SK-N-SH (cell line): ENCODE results near the gene USP46. TPM values are rescaled to one million over a fixed set of nuclear protein-coding genes. Genes with fewer than 3 reads are reported as not detected.

Source experiments
- CTCF ChIA-PET: fragments of 300-600, 350-600 bp; formaldehyde crosslinking; extraction: SDS; loops from one replicate; lab custom pipeline; 2021; lab: Yijun Ruan, JAX
- POLR2A ChIA-PET: fragments of 350-600 bp; sonication (Branson Sonifier 250); formaldehyde crosslinking; extraction: SDS; loops from one replicate; lab custom pipeline; 2020; ENCODE audit warnings: antibody characterized with exemption, inconsistent platforms; lab: Yijun Ruan, JAX
- DNase-seq: peaks from one replicate; pipeline ENCODE4 v3.0.0; 2012
- H2AFZ ChIP-seq: fragments of 200-600 bp; sonication (generic); 2 replicates; pipeline ENCODE4 v1.8.1; 2016; ENCODE audit warnings: antibody characterized with exemption, mild to moderate bottlenecking, low read depth
- H3F3A ChIP-seq: fragments of 200-600 bp; sonication (generic); replicated peaks from 2 replicates; pipeline ENCODE3; 2016; ENCODE audit warnings: antibody characterized with exemption, mild to moderate bottlenecking; ENCODE audit not compliant: insufficient read depth
- H3K27ac ChIP-seq, 2 experiments: fragments of 200-500 bp in 1 of 2; fragments of 200-600 bp in 1 of 2; sonication (Bioruptor generic) in 1 of 2; sonication (generic), shearing (Covaris generic) in 1 of 2; 2 replicates each; pipeline versions ENCODE4 v1.5.1 to v1.6.1; 2014 to 2016; ENCODE audit warnings: low read depth in 2 of 2, inconsistent platforms in 1 of 2, low read length in 1 of 2, mild to moderate bottlenecking in 1 of 2, mixed read lengths in 1 of 2
- H3K27me3 ChIP-seq: fragments of 200-600 bp; sonication (generic), shearing (Covaris generic); 2 replicates; pipeline ENCODE4 v1.6.1; 2016; ENCODE audit warnings: mixed run types; ENCODE audit not compliant: insufficient read depth
- H3K36me3 ChIP-seq, 2 experiments: fragments of 200-500 bp in 1 of 2; fragments of 200-600 bp in 1 of 2; sonication (Bioruptor generic) in 1 of 2; sonication (generic) in 1 of 2; replicated peaks in 1 of 2; 2 replicates each; pipeline versions ENCODE3 to v1.5.1; 2014 to 2016; ENCODE audit warnings: low read length in 1 of 2, mild to moderate bottlenecking in 1 of 2; ENCODE audit not compliant: insufficient read depth in 2 of 2, control insufficient read depth in 1 of 2
- H3K4me1 ChIP-seq, 2 experiments: fragments of 200-500 bp in 1 of 2; fragments of 200-600 bp in 1 of 2; sonication (Bioruptor generic) in 1 of 2; sonication (generic), shearing (Covaris generic) in 1 of 2; 2 replicates each; pipeline versions ENCODE4 v1.5.1 to v1.6.1; 2014 to 2016; ENCODE audit warnings: low read depth in 1 of 2, low read length in 1 of 2, mixed run types in 1 of 2; ENCODE audit not compliant: insufficient read depth in 2 of 2, control insufficient read depth in 1 of 2
- H3K4me2 ChIP-seq: fragments of 200-600 bp; sonication (generic), shearing (Covaris generic); 2 replicates; pipeline ENCODE4 v1.6.1; 2017; ENCODE audit warnings: mixed run types
- H3K4me3 ChIP-seq, 2 experiments: fragments of 200-500 bp in 1 of 2; fragments of 200-600 bp in 1 of 2; sonication (Bioruptor generic) in 1 of 2; sonication (generic), shearing (Covaris generic) in 1 of 2; 2 replicates each; pipeline versions ENCODE4 v1.5.1 to v1.8.1; 2014 to 2016; ENCODE audit warnings: low read depth in 2 of 2, inconsistent platforms in 1 of 2, low read length in 1 of 2, mild to moderate bottlenecking in 1 of 2, mixed read lengths in 1 of 2, moderate library complexity in 1 of 2
- H3K79me2 ChIP-seq: fragments of 200-600 bp; sonication (generic); 2 replicates; pipeline ENCODE4 v1.8.1; 2017; ENCODE audit warnings: mild to moderate bottlenecking; ENCODE audit not compliant: insufficient read depth
- H3K9ac ChIP-seq: fragments of 200-600 bp; sonication (generic); 2 replicates; pipeline ENCODE4 v1.6.1; 2017; ENCODE audit warnings: mixed run types
- H3K9me2 ChIP-seq: fragments of 200-600 bp; sonication (generic); 2 replicates; pipeline ENCODE4 v1.6.1; 2017; ENCODE audit warnings: mixed run types
- H3K9me3 ChIP-seq: fragments of 200-600 bp; sonication (generic); 2 replicates; pipeline ENCODE4 v1.6.1; 2017; ENCODE audit warnings: mixed run types, mild to moderate bottlenecking, moderate library complexity
- H4K20me1 ChIP-seq: fragments of 200-600 bp; sonication (generic); 2 replicates; pipeline ENCODE4 v1.6.1; 2017; ENCODE audit warnings: mild to moderate bottlenecking, mixed run types; ENCODE audit not compliant: insufficient read depth
- CHD2 ChIP-seq: fragments of 150-350 bp; IDR thresholded peaks from 2 replicates; pipeline ENCODE4 v1.6.1; 2018; ENCODE audit warnings: low read length; ENCODE audit not compliant: partially characterized antibody
- CTCF ChIP-seq: fragments of 200-600 bp; sonication (generic); IDR thresholded peaks from 2 replicates; pipeline ENCODE4 v1.6.1; 2017; ENCODE audit warnings: antibody characterized with exemption, mild to moderate bottlenecking, moderate library complexity
- ELF1 ChIP-seq: IDR thresholded peaks from 2 replicates; pipeline ENCODE4 v1.4.0; 2012
- EP300 ChIP-seq, 2 experiments: IDR thresholded peaks; 2 replicates each; pipeline versions ENCODE4 v1.4.0 to v1.6.1; 2012; ENCODE audit warnings: borderline replicate concordance in 1 of 2, low read depth in 1 of 2, low read length in 1 of 2
- FOSL2 ChIP-seq: IDR thresholded peaks from 2 replicates; pipeline ENCODE4 v1.4.0; 2012; ENCODE audit warnings: low read depth, mild to moderate bottlenecking, moderate library complexity, borderline replicate concordance
- FOXJ3 ChIP-seq: sonication (generic); formaldehyde crosslinking; IDR thresholded peaks from 2 replicates; pipeline ENCODE4 v1.5.1; 2020; ENCODE audit warnings: mild to moderate bottlenecking, missing genetic modification reagents
- FOXM1 ChIP-seq: IDR thresholded peaks from 2 replicates; pipeline ENCODE4 v1.4.0; 2012; ENCODE audit warnings: low read depth, mild to moderate bottlenecking
- GABPA ChIP-seq: IDR thresholded peaks from 2 replicates; pipeline ENCODE4 v1.4.0; 2012; ENCODE audit warnings: low read depth, mild to moderate bottlenecking
- GATA2 ChIP-seq: sonication (generic); formaldehyde crosslinking; IDR thresholded peaks from 2 replicates; pipeline ENCODE4 v1.5.0; 2020; ENCODE audit warnings: mild to moderate bottlenecking, missing genetic modification reagents
- IRF3 ChIP-seq: fragments of 150-350 bp; IDR thresholded peaks from 2 replicates; pipeline ENCODE4 v1.6.1; 2016; ENCODE audit warnings: mild to moderate bottlenecking, low read depth, low read length
- MAX ChIP-seq: IDR thresholded peaks from 2 replicates; pipeline ENCODE4 v1.4.0; 2012; ENCODE audit warnings: low read depth
- MEF2A ChIP-seq: IDR thresholded peaks from 2 replicates; pipeline ENCODE4 v1.4.0; 2012; ENCODE audit warnings: low read depth, borderline replicate concordance
- MXI1 ChIP-seq: IDR thresholded peaks from 2 replicates; pipeline ENCODE4 v1.6.1; 2012; ENCODE audit warnings: mild to moderate bottlenecking, low read depth, low read length, improper control_type of control experiment
- NFIC ChIP-seq: IDR thresholded peaks from 2 replicates; pipeline ENCODE4 v1.4.0; 2012; ENCODE audit warnings: borderline replicate concordance
- NRF1 ChIP-seq: IDR thresholded peaks from 2 replicates; pipeline ENCODE4 v1.6.1; 2012; ENCODE audit warnings: low read depth, mild to moderate bottlenecking, low read length
- RAD21 ChIP-seq: IDR thresholded peaks from 2 replicates; pipeline ENCODE4 v1.6.1; 2012; ENCODE audit warnings: mild to moderate bottlenecking, low read length
- RCOR1 ChIP-seq: fragments of 150-350 bp; IDR thresholded peaks from 2 replicates; pipeline ENCODE4 v1.6.1; 2017; ENCODE audit warnings: antibody characterized with exemption, low read length
- REST ChIP-seq: IDR thresholded peaks from 2 replicates; pipeline ENCODE4 v1.6.1; 2012; ENCODE audit warnings: mild to moderate bottlenecking, low read depth, low read length, moderate library complexity
- SIN3A ChIP-seq: IDR thresholded peaks from 2 replicates; pipeline ENCODE4 v1.6.1; 2012; ENCODE audit warnings: low read depth, mild to moderate bottlenecking, low read length, moderate library complexity, borderline replicate concordance
- TAF1 ChIP-seq: IDR thresholded peaks from 2 replicates; pipeline ENCODE4 v1.6.1; 2012; ENCODE audit warnings: low read depth, mild to moderate bottlenecking, low read length, moderate library complexity, borderline replicate concordance
- TCF12 ChIP-seq: IDR thresholded peaks from 2 replicates; pipeline ENCODE4 v1.4.0; 2012
- USF1 ChIP-seq: IDR thresholded peaks from 2 replicates; pipeline ENCODE4 v1.4.0; 2012; ENCODE audit warnings: low read depth, borderline replicate concordance
- YY1 ChIP-seq: IDR thresholded peaks from 2 replicates; pipeline ENCODE4 v1.4.0; 2012; ENCODE audit warnings: low read depth, mild to moderate bottlenecking
- WGBS: methylation state at CpG from one replicate; pipeline ENCODE4 v1.1.6; 2017; ENCODE audit warnings: low lambda C conversion rate; 5-methylcytosine and 5-hydroxymethylcytosine counted together
- polyA plus RNA-seq, 3 experiments: library from polyadenylated mRNA; depleted of rRNA; stranded (reverse); fragments of >200 nt; gene quantifications; 2 replicates each; pipeline ENCODE4 v1.2.3, GENCODE V29; 2012

Gene USP46
- polyA plus RNA-seq, 1 of the 3 experiments (the other 2 are of a cell fraction), result 4.5 TPM

- Histone ChIP-seq H3K27ac (no peak overlapping the region), H3K79me2 (no peaks in the 10 kb centered on the region), H3K27me3 (no peaks in the 10 kb centered on the region), H3K36me3 (no peaks in the 10 kb centered on the region), H3K9me3 (no peaks in the 10 kb centered on the region), H3K9me2 (no peaks in the 10 kb centered on the region), H4K20me1 (no peaks in the 10 kb centered on the region), H3K4me3 (no peak overlapping the region), H3K4me1 (no peaks in the 10 kb centered on the region), H2AFZ (no peak overlapping the region), H3F3A (no peaks in the 10 kb centered on the region), H3K9ac (no peak overlapping the region), H3K4me2 (no peak overlapping the region)
- ChIA-PET CTCF (no interaction called here), POLR2A (interaction anchor here (1.3 kb wide), 1 partner anchor 37 kb away, joined by 3 read pairs; no protein-coding TSS in a partner anchor)
- WGBS, result 48% methylated on average over 3 of the region's 3 CpGs
- TF ChIP-seq IRF3, result no peak
- TF ChIP-seq CTCF, result no peak
- no peak for TF ChIP-seq NRF1
- TF ChIP-seq EP300 (IDR thresholded peaks at IDR 0.05; ENCODE audit: borderline replicate concordance in 1 of 2, low read depth in 1 of 2, low read length in 1 of 2), result no peak
- TF ChIP-seq RAD21, result no peak
- TF ChIP-seq RCOR1, result no peak
- no peak for TF ChIP-seq FOXM1
- DNase-seq, result no peak
Measured at GRCh38 chr4:52675111-52675510, 16.0 kb upstream of the USP46 start.

- Histone ChIP-seq H3K4me3 (no peak overlapping the region), H3K36me3 (no peaks in the 10 kb centered on the region), H3K9me2 (no peaks in the 10 kb centered on the region), H4K20me1 (no peaks in the 10 kb centered on the region), H3K4me2 (no peak overlapping the region), H3K9ac (no peak overlapping the region), H3F3A (no peaks in the 10 kb centered on the region), H3K4me1 (no peaks in the 10 kb centered on the region), H3K27me3 (no peaks in the 10 kb centered on the region), H3K27ac (no peak overlapping the region), H3K9me3 (no peaks in the 10 kb centered on the region), H3K79me2 (no peaks in the 10 kb centered on the region), H2AFZ (no peak overlapping the region)
- ChIA-PET CTCF (interaction anchor here (0.6 to 1.3 kb wide), 3 partner anchors 33 to 510 kb away, joined by 3 to 4 read pairs (median 4); no protein-coding TSS in a partner anchor), POLR2A (interaction anchor here (1.0 kb wide), 1 partner anchor 11 kb away, joined by 3 read pairs; no protein-coding TSS in a partner anchor)
- DNase-seq, result no peak
- 89% methylated on average over 2 of the region's 2 CpGs for WGBS
- no peak for TF ChIP-seq EP300 (IDR thresholded peaks at IDR 0.05; ENCODE audit: borderline replicate concordance in 1 of 2, low read depth in 1 of 2, low read length in 1 of 2)
- TF ChIP-seq CHD2, result no peak
- no peak for TF ChIP-seq FOSL2
- TF ChIP-seq USF1, result no peak
- TF ChIP-seq NFIC, result no peak
- TF ChIP-seq TCF12, result no peak
- no peak for TF ChIP-seq FOXJ3 (CRISPR knock-in tag)
- no peak for TF ChIP-seq ELF1
- TF ChIP-seq YY1, result no peak
- no peak for TF ChIP-seq SIN3A
- TF ChIP-seq MXI1, result no peak
- no peak for TF ChIP-seq REST
- TF ChIP-seq MEF2A, result no peak
- TF ChIP-seq MAX, result no peak
- TF ChIP-seq GATA2, result no peak
- no peak for TF ChIP-seq TAF1
- no peak for TF ChIP-seq GABPA
Measured at GRCh38 chr4:52670739-52671138, 11.6 kb upstream of the USP46 start.
